Gastrocnemius medialis (tissue), 4 donors: ENCODE measurements around the gene SNX30. TPM values are rescaled to one million over a fixed set of nuclear protein-coding genes. Genes with fewer than 3 reads are reported as not detected.

Experiments used
- ATAC-seq, 2 donors: fragments of 150-250 bp; one replicate each; pipeline ENCODE4 v1.9.1; 2016
- DNase-seq, 2 donors: peaks; one replicate each; pipeline ENCODE4 v3.0.0-alpha.2; 2019
- H3K27ac ChIP-seq, 4 donors: fragments of 200-600 bp; sonication (generic); 1 replicate in 1 of 4; 2 replicates in 3 of 4; pipeline ENCODE4 v1.5.1; 2016 to 2018; ENCODE audit warnings: mild to moderate bottlenecking in 2 of 4, moderate library complexity in 1 of 4
- H3K27me3 ChIP-seq, 3 donors: fragments of 200-600 bp; sonication (generic) in 2 of 3; 1 replicate in 1 of 3; 2 replicates in 2 of 3; pipeline versions ENCODE4 v1.5.1 to v1.6.0; 2016 to 2019; ENCODE audit warnings: mild to moderate bottlenecking in 1 of 3, moderate library complexity in 1 of 3
- H3K36me3 ChIP-seq, 2 donors: fragments of 200-600 bp; sonication (generic) in 1 of 2; one replicate each; pipeline ENCODE4 v1.5.1; 2017 to 2018
- H3K4me1 ChIP-seq, 2 donors: fragments of 200-600 bp; sonication (generic) in 1 of 2; one replicate each; pipeline ENCODE4 v1.5.1; 2016 to 2017; ENCODE audit warnings: mild to moderate bottlenecking in 2 of 2
- H3K4me3 ChIP-seq, 4 donors: fragments of 200-600 bp; sonication (generic) in 3 of 4; 1 replicate in 1 of 4; 2 replicates in 3 of 4; pipeline ENCODE4 v1.5.1; 2016 to 2019; ENCODE audit warnings: mild to moderate bottlenecking in 2 of 4
- H3K9me3 ChIP-seq, 3 donors: fragments of 200-600 bp; sonication (generic) in 2 of 3; 1 replicate in 1 of 3; 2 replicates in 2 of 3; pipeline ENCODE4 v1.5.1; 2016 to 2019
- CTCF ChIP-seq, 5 experiments: fragments of 450-650 bp in 3 of 5; fragments of 200-600 bp in 2 of 5; sonication (generic) in 2 of 5; IDR thresholded peaks in 4 of 5; conservative IDR thresholded peaks in 1 of 5; 1 replicate in 4 of 5; 2 replicates in 1 of 5; pipeline ENCODE4 v1.5.1; 2016 to 2019; ENCODE audit warnings: antibody characterized with exemption in 5 of 5, mild to moderate bottlenecking in 3 of 5, moderate library complexity in 3 of 5
- POLR2A ChIP-seq, 2 donors: fragments of 450-650 bp; IDR thresholded peaks; one replicate each; pipeline ENCODE4 v1.6.1; 2017; ENCODE audit warnings: antibody characterized with exemption in 2 of 2, mild to moderate bottlenecking in 2 of 2, moderate library complexity in 2 of 2
- in situ Hi-C, 4 donors: fragments of 200-750 bp; cut with MboI; loops; one replicate each; pipeline versions ENCODE4 v1.15.0 to v1.8.0; 2017; ENCODE audit warnings: low sequenced_read_pairs in 4 of 4
- intact Hi-C: fragments of 100-400 bp; cut with DNase I; formaldehyde crosslinking; loops from one replicate; pipeline ENCODE4 v1.15.1; 2023; ENCODE audit warnings: low total_unique reads
- total RNA-seq, 4 donors: library from RNA; depleted of rRNA; stranded (reverse); fragments of >200 nt; gene quantifications; one replicate each; pipeline versions ENCODE4 v1.1.0 to v1.2.3, GENCODE V29; 2016

SNX30 gene
- total RNA-seq, 4 donors from 2014 or later = 2.3 to 6.1 (median 3.9) TPM

- TF ChIP-seq POLR2A (IDR thresholded peaks at IDR 0.05) (peak; percentile 57 to 61), CTCF (IDR thresholded peaks at IDR 0.05 in 4 of 5, conservative IDR thresholded peaks at IDR 0.05 in 1 of 5) (no peak)
- no peak for DNase-seq
- peak overlapping the region; percentile 70 to 79 (median 74) for H3K27ac ChIP-seq
- H3K9me3 ChIP-seq = no peaks in the 10 kb centered on the region
- H3K4me3 ChIP-seq = peak overlapping the region; percentile 73 to 95 (median 80)
- intact Hi-C loops (loop anchor here (1.0 to 10.0 kb wide), 2 partner anchors 32 to 1116 kb away; partner anchors contain the start of genes DNAJC25 and INIP), in situ Hi-C loops (no loop called here)
- no peaks in the 10 kb centered on the region for H3K27me3 ChIP-seq
- peaks cover 11 to 17% of the 10 kb centered on the region in 2 donors for H3K4me1 ChIP-seq
- no peaks in the 10 kb centered on the region for H3K36me3 ChIP-seq
- ATAC-seq = peak; percentile 37 to 55
These were observed 150 bp downstream of the SNX30 start for GRCh38 chr9:112750764-112751055.

GRCh38 chr9:112751056-112751795 is 666 bp downstream of the SNX30 start:
- no peak for TF ChIP-seq CTCF (IDR thresholded peaks at IDR 0.05 in 4 of 5, conservative IDR thresholded peaks at IDR 0.05 in 1 of 5)
- peak; percentile 9 to 14 for TF ChIP-seq POLR2A (IDR thresholded peaks at IDR 0.05)
- peak overlapping the region; percentile 73 to 95 (median 80) for H3K4me3 ChIP-seq
- DNase-seq (peak; percentile 24 to 26), ATAC-seq (peak; percentile 25 to 27)
- in situ Hi-C loops = no loop called here
- no peaks in the 10 kb centered on the region for H3K36me3 ChIP-seq
- H3K9me3 ChIP-seq = no peaks in the 10 kb centered on the region
- peak overlapping the region; percentile 70 to 79 (median 74) for H3K27ac ChIP-seq
- peaks cover 17 to 22% of the 10 kb centered on the region in 2 donors for H3K4me1 ChIP-seq
- intact Hi-C loops = loop anchor here (10.0 kb wide), 1 partner anchor 1116 kb away; the partner anchor contains the start of gene DNAJC25
- H3K27me3 ChIP-seq = no peaks in the 10 kb centered on the region

- intact Hi-C loops = loop anchor here (10.0 kb wide), 1 partner anchor 1118 kb away; the partner anchor contains the start of gene DNAJC25
- Histone ChIP-seq H3K36me3 (no peaks in the 10 kb centered on the region), H3K4me3 (no peak overlapping the region)
These were observed 2.0 kb downstream of the SNX30 start for GRCh38 chr9:112752334-112753125.

GRCh38 chr9:112753725-112754124 is 3.2 kb downstream of the SNX30 start:
- H3K4me3 ChIP-seq = no peak overlapping the region
- no peaks in the 10 kb centered on the region for H3K36me3 ChIP-seq
- H3K27ac ChIP-seq = no peak overlapping the region
- no peak for TF ChIP-seq CTCF (IDR thresholded peaks at IDR 0.05 in 4 of 5, conservative IDR thresholded peaks at IDR 0.05 in 1 of 5)
- TF ChIP-seq POLR2A (IDR thresholded peaks at IDR 0.05) = no peak
- H3K27me3 ChIP-seq = no peaks in the 10 kb centered on the region
- peaks cover 26 to 31% of the 10 kb centered on the region in 2 donors for H3K4me1 ChIP-seq
- intact Hi-C loops = loop anchor here (10.0 kb wide), 1 partner anchor 1119 kb away; the partner anchor contains the start of gene DNAJC25
- DNase-seq (no peak), ATAC-seq (no peak)
- in situ Hi-C loops = no loop called here
- no peaks in the 10 kb centered on the region for H3K9me3 ChIP-seq

More at GRCh38 chr9:112752334-112753125, 2.0 kb downstream of the SNX30 start:
- Histone ChIP-seq H3K4me1 (peaks cover 26 to 31% of the 10 kb centered on the region in 2 donors), H3K27ac (no peak overlapping the region), H3K9me3 (no peaks in the 10 kb centered on the region), H3K27me3 (no peaks in the 10 kb centered on the region)
- TF ChIP-seq POLR2A (IDR thresholded peaks at IDR 0.05) (no peak), CTCF (IDR thresholded peaks at IDR 0.05 in 4 of 5, conservative IDR thresholded peaks at IDR 0.05 in 1 of 5) (no peak)
- DNase-seq (no peak), ATAC-seq (no peak)
- in situ Hi-C loops = no loop called here
